Fibroblast of peridontal ligament (primary cell): ENCODE data around the gene PAK6.

ENCODE experiments used
- DNase-seq: peaks from one replicate; pipeline ENCODE4 v3.0.0-alpha.2; 2010; ENCODE audit errors: extremely low read depth

Gene PAK6

GRCh38 chr15:40238532-40239403 lies at the start of gene PAK6:
TSS of gene PAK6 (plus strand) at chr15:40239063. CDS start at chr15:40264786, 25,723 bp downstream.
- DNase-seq: peak; percentile 42

- peak; percentile 58 for DNase-seq
These were observed 48.3 kb upstream of the PAK6 start for GRCh38 chr15:40190591-40190990.

- peak; percentile 59 for DNase-seq
These were observed 45.9 kb upstream of the PAK6 start for GRCh38 chr15:40192942-40193341.

GRCh38 chr15:40197434-40197833 lies 41.4 kb upstream of the PAK6 start:
- no peak for DNase-seq

GRCh38 chr15:40198355-40199085 lies 40.3 kb upstream of the PAK6 start:
- DNase-seq: no peak

- DNase-seq: no peak
These were observed 34.8 kb upstream of the PAK6 start for GRCh38 chr15:40204100-40204499.

- peak; percentile 79 for DNase-seq
These were observed 21.6 kb upstream of the PAK6 start for GRCh38 chr15:40217166-40217824.

- no peak for DNase-seq
These were observed 19.1 kb upstream of the PAK6 start for GRCh38 chr15:40219801-40220200.

GRCh38 chr15:40222131-40222530 lies 16.7 kb upstream of the PAK6 start:
- no peak for DNase-seq

GRCh38 chr15:40226736-40227135 lies 12.1 kb upstream of the PAK6 start:
- no peak for DNase-seq

GRCh38 chr15:40229316-40229715 lies 9.5 kb upstream of the PAK6 start:
- DNase-seq: no peak

GRCh38 chr15:40229956-40230355 lies 8.9 kb upstream of the PAK6 start:
- DNase-seq: no peak

- DNase-seq: peak; percentile 25
These were observed 6.2 kb upstream of the PAK6 start for GRCh38 chr15:40232625-40233070.

GRCh38 chr15:40233727-40234577 lies 4.9 kb upstream of the PAK6 start:
- DNase-seq: no peak

- DNase-seq: no peak
These were observed 4.1 kb upstream of the PAK6 start for GRCh38 chr15:40234783-40235182.

- DNase-seq: no peak
These were observed 3.5 kb upstream of the PAK6 start for GRCh38 chr15:40235201-40235885.

- DNase-seq: no peak
These were observed 485 bp downstream of the PAK6 start for GRCh38 chr15:40239404-40239692.

GRCh38 chr15:40239693-40240618 lies 1.1 kb downstream of the PAK6 start:
- DNase-seq: no peak

- no peak for DNase-seq
These were observed 1.9 kb downstream of the PAK6 start for GRCh38 chr15:40240619-40241221.
